ENCODE data around the gene MRAS.

The MRAS gene

GRCh38 chr3:138383715-138384465, 35.5 kb downstream of the MRAS start:
- DNase-seq (ENCODE audit: low spot score) = no peak
- in situ Hi-C loops (cut with MboI; ENCODE audit: low sequenced_read_pairs, unreplicated experiment) = no loop called here

GRCh38 chr3:138384531-138384930, 36.2 kb downstream of the MRAS start:
- in situ Hi-C loops (cut with MboI; ENCODE audit: low sequenced_read_pairs, unreplicated experiment) = no loop called here
- DNase-seq (ENCODE audit: low spot score) = no peak
- TF ChIP-seq CTCF (IDR thresholded peaks at IDR 0.05; ENCODE audit: borderline replicate concordance, control extremely low read depth, extremely low read depth, insufficient read depth, missing control alignments) = no peak

More at GRCh38 chr3:138383715-138384465, 35.5 kb downstream of the MRAS start:
- TF ChIP-seq CTCF (IDR thresholded peaks at IDR 0.05; ENCODE audit: borderline replicate concordance, control extremely low read depth, extremely low read depth, insufficient read depth, missing control alignments) = no peak

DNA sequence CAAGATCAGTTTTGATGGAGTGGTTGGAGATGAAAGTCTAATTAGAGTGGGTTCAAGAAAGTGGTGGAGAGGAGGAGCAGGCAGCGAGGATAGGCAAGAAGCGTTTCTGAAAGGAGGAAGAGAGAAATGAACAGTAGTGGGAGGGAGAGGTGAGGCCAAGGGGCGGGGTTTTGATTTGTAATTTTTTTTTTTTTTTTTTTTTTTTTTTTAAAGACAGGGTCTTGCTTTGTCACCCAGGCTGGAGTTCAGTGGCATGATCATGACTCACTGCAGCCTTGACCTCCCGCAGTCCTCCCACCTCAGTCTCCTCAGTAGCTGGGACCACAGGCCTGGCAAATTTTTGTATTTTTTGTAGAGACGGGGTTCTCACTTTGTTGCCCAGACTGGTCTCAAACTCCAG, 36.6 kb downstream of the MRAS start:
- in situ Hi-C loops (cut with MboI; ENCODE audit: low sequenced_read_pairs, unreplicated experiment) = no loop called here
- DNase-seq (ENCODE audit: low spot score) = no peak
- TF ChIP-seq CTCF (IDR thresholded peaks at IDR 0.05; ENCODE audit: borderline replicate concordance, control extremely low read depth, extremely low read depth, insufficient read depth, missing control alignments) = no peak

GRCh38 chr3:138389144-138389601, 40.8 kb downstream of the MRAS start:
- no peak for DNase-seq (ENCODE audit: low spot score)
- no peak for TF ChIP-seq CTCF (IDR thresholded peaks at IDR 0.05; ENCODE audit: borderline replicate concordance, control extremely low read depth, extremely low read depth, insufficient read depth, missing control alignments)
- in situ Hi-C loops (cut with MboI; ENCODE audit: low sequenced_read_pairs, unreplicated experiment) = no loop called here

DNA sequence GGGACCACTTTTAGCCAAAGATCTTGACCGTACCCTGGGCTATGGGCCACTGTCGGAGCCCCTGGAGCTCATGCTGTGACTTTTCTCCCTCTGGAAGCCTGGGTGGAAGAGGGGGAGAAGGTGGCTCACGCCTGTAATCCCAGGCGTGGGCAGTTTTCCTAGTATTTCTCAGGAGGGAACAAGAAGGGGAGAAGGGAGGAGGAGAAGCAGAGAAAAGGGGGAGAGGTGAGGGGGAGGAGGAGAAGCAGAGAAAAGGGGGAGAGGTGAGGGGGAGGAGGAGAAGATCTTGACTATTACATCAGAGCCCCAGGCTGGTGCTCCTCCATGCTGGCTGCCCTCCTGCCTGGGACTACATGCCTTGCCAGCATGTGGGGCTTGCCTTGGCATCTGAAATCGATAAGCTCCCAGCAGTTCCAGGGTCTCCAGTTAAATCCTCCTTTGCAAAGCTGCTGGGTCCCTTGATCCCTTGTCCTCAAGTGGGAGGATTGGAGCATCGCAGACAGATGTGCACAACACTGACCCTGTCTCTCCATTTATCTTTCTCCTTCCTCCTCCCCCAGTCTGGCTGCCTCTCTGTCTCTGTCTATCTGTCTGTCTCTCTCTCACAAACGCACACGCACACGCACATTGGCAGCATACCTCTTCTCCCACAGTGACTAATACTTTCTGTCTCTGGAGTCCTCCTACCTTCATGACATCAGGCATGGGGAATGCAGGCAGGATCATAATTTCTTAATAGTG, 41.6 kb downstream of the MRAS start:
- in situ Hi-C loops (cut with MboI; ENCODE audit: low sequenced_read_pairs, unreplicated experiment) = no loop called here
- no peak for DNase-seq (ENCODE audit: low spot score)
- no peak for TF ChIP-seq CTCF (IDR thresholded peaks at IDR 0.05; ENCODE audit: borderline replicate concordance, control extremely low read depth, extremely low read depth, insufficient read depth, missing control alignments)

GRCh38 chr3:138390582-138390932, 42.2 kb downstream of the MRAS start:
- in situ Hi-C loops (cut with MboI; ENCODE audit: low sequenced_read_pairs, unreplicated experiment) = no loop called here
- TF ChIP-seq CTCF (IDR thresholded peaks at IDR 0.05; ENCODE audit: borderline replicate concordance, control extremely low read depth, extremely low read depth, insufficient read depth, missing control alignments) = no peak
- DNase-seq (ENCODE audit: low spot score) = no peak

Data from GM13976 (cell line).